Left lung (tissue), 10 donors: ENCODE data around the gene SMPD1. TPM values are rescaled to one million over a fixed set of nuclear protein-coding genes. Genes with fewer than 3 reads are reported as not detected.

Experiments
- ATAC-seq: fragments of 200-7000 bp; cut with Tn5 transposase; one replicate; pipeline ENCODE4 v1.9.1; 2020; ENCODE audit warnings: moderate library complexity
- DNase-seq, 4 donors: peaks; one replicate each; pipeline ENCODE4 v3.0.0-alpha.2; 2013 to 2020
- H3K27ac ChIP-seq, 2 donors: fragments of 200-600 bp; sonication (generic) in 1 of 2; one replicate each; pipeline versions ENCODE4 v1.5.0 to v1.8.0; 2020 to 2021
- H3K27me3 ChIP-seq, 2 donors: fragments of 200-600 bp; sonication (generic) in 1 of 2; one replicate each; pipeline versions ENCODE4 v1.5.0 to v1.8.0; 2020 to 2021
- H3K36me3 ChIP-seq, 2 donors: fragments of 200-600 bp; sonication (generic) in 1 of 2; one replicate each; pipeline versions ENCODE4 v1.5.0 to v1.8.0; 2020 to 2021
- H3K4me1 ChIP-seq, 2 donors: fragments of 200-600 bp; one replicate each; pipeline ENCODE4 v1.8.0; 2021
- H3K4me3 ChIP-seq, 2 donors: fragments of 200-600 bp; sonication (generic) in 1 of 2; one replicate each; pipeline versions ENCODE4 v1.5.0 to v1.8.0; 2020 to 2021; ENCODE audit warnings: mild to moderate bottlenecking in 1 of 2
- H3K9me3 ChIP-seq, 2 donors: fragments of 200-600 bp; sonication (generic) in 1 of 2; one replicate each; pipeline versions ENCODE4 v1.5.0 to v1.8.0; 2020 to 2021
- intact Hi-C, 2 donors: fragments of 100-400 bp; cut with DNase I; formaldehyde crosslinking; loops; one replicate each; pipeline versions ENCODE4 v1.11.2 to v1.14.2; 2022
- polyA plus RNA-seq, 6 donors: library from polyadenylated mRNA; unstranded; fragments of 120-200 nt; gene quantifications; one replicate each; pipeline ENCODE4 v1.2.1, GENCODE V29; 2013; ENCODE audit not compliant: insufficient read length in 6 of 6
- total RNA-seq, 2 donors: library from RNA; stranded (reverse); fragmentation: NEBNext Ultra II Directional; extraction: Animal tissue kit (Norgen Biotek cat#: 25700); gene quantifications; one replicate each; pipeline ENCODE4 v1.2.1, GENCODE V29; 2021
- TF ChIP-seq, protein P1 (sequence below), 2 donors: fragments of 200-600 bp; sonication (generic) in 1 of 2; IDR thresholded peaks; one replicate each; pipeline versions ENCODE4 v1.5.0 to v1.8.0; 2021; ENCODE audit warnings: antibody characterized with exemption in 2 of 2
- donor health status: DM: no; HTN: yes; CAD: no.
- donor health status: DM: no; HTN: no; CAD: no.

SMPD1 gene
- total and polyA plus RNA-seq, 8 donors = 18.6 to 79.3 (median 24.1) TPM

DNA sequence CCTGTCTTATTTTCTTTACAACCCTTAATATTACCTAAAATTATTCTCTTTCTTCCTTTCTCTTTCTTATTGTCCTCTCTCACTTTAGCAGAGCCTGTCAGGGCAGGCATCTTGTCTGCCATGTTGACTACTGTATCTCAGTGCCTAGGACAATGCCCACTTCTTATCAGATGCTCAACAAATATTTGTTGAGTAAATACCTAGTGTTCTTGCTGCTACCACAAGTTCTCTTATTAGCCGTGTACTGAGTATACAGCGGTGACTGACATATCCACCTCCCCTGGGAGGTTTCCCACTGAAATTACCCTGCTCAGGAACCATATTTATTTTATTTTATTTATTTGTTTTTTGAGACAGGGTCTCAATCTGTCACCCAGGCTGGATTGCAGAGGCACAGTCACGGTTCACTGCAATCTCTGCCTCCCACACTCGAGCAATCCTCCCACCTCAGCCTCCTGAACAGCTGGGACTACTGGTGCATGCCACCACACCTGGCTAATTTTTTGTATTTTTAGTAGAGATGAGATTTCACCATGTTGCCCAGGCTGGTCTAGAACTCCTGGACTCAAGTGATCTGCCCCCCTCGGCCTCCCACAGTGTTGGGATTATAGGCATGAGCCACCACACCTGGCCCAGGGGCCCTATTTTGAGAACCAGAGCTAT is 43.9 kb downstream of the SMPD1 start:
- Histone ChIP-seq H3K36me3 (no peaks in the 10 kb centered on the region), H3K27me3 (no peaks in the 10 kb centered on the region), H3K4me3 (no peak overlapping the region), H3K4me1 (no peaks in the 10 kb centered on the region), H3K27ac (no peak overlapping the region), H3K9me3 (no peaks in the 10 kb centered on the region)
- TF ChIP-seq, protein P1, sequence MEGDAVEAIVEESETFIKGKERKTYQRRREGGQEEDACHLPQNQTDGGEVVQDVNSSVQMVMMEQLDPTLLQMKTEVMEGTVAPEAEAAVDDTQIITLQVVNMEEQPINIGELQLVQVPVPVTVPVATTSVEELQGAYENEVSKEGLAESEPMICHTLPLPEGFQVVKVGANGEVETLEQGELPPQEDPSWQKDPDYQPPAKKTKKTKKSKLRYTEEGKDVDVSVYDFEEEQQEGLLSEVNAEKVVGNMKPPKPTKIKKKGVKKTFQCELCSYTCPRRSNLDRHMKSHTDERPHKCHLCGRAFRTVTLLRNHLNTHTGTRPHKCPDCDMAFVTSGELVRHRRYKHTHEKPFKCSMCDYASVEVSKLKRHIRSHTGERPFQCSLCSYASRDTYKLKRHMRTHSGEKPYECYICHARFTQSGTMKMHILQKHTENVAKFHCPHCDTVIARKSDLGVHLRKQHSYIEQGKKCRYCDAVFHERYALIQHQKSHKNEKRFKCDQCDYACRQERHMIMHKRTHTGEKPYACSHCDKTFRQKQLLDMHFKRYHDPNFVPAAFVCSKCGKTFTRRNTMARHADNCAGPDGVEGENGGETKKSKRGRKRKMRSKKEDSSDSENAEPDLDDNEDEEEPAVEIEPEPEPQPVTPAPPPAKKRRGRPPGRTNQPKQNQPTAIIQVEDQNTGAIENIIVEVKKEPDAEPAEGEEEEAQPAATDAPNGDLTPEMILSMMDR (IDR thresholded peaks at IDR 0.05) = no peak
- intact Hi-C loops = loop anchor here in 1 of 2 donors (10.0 kb wide), 1 partner anchor 71 kb away; no protein-coding TSS in a partner anchor
- DNase-seq (no peak), ATAC-seq (no peak)

DNA sequence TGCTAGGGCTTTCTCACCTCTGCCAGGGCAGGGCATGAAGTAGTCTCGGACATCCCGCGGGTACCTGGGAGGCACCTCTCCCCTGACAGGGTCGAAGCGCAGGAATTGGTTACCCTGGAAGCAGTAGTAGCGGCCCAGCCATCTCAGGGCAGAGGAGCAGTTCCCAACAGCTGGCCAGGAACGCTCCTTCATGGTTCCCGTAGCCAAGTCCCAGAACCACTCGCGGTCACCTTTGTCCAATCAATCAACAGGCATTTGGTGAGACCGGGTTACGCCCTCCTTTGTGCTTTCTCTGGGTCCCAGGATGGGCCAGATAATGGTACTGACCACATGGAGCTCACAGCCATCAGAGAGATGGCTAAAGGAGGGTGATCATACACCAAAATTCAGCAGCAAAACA is 47.1 kb downstream of the SMPD1 start:
- ATAC-seq (no peak), DNase-seq (no peak)
- no peaks in the 10 kb centered on the region for H3K4me1 ChIP-seq
- no peak overlapping the region for H3K4me3 ChIP-seq
- TF ChIP-seq, protein P1 (IDR thresholded peaks at IDR 0.05) = no peak
- intact Hi-C loops = loop anchor here in 1 of 2 donors (10.0 kb wide), 1 partner anchor 67 kb away; no protein-coding TSS in a partner anchor
- H3K9me3 ChIP-seq = no peaks in the 10 kb centered on the region
- H3K36me3 ChIP-seq = no peaks in the 10 kb centered on the region
- H3K27me3 ChIP-seq = no peaks in the 10 kb centered on the region
- H3K27ac ChIP-seq = no peak overlapping the region

DNA sequence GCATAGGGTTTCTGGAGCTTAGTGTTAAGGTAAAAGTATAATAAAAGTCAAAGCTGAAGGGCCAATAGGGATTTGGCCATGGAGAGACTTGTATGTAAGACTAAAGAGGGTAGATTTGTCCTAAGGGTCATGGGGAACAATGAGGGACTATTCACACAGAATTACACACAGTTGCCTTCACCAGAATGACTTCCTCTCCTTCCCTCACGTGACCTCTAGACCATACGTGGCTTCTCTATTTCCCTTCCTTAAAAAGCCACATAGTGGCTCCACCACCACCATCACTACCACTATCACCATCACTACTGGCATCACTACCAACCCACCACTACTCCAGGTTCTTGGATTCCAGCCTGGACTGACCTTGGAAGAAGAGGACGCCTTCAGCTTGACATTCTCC is 47.7 kb downstream of the SMPD1 start:
- Histone ChIP-seq H3K9me3 (no peaks in the 10 kb centered on the region), H3K36me3 (no peaks in the 10 kb centered on the region), H3K4me3 (no peak overlapping the region), H3K4me1 (no peaks in the 10 kb centered on the region), H3K27ac (no peak overlapping the region), H3K27me3 (no peaks in the 10 kb centered on the region)
- DNase-seq (no peak), ATAC-seq (peak; percentile 41)
- intact Hi-C loops = loop anchor here in 1 of 2 donors (10.0 kb wide), 1 partner anchor 67 kb away; no protein-coding TSS in a partner anchor
- TF ChIP-seq, protein P1 (IDR thresholded peaks at IDR 0.05) = no peak

DNA sequence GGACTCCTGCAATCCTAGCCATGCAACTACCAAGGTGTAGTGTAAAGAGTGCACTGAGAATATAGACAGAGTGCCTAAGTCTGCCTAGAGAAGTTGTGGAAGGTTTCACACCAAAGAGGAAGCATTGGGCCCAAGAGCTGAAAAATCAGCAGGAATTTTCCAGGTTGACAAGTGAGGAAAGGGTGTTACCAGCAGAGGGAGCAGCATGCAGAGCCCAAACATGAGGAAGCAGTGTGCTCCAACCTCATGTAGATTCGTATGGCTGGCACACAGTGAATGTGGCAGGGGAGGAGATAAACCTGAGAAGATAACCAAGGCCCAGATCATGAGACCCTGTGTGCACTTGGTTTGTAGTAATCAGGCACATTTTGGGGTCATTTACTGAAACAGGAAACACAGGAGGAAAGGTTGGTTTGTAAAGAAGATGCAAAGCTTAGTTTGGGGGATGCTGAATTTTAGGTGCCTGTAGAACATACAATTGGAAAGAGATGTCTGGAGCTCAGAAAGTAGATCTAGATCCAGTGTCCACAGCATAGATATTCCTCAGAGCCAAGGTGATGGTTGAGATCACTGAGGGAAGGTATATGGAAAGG is 48.8 kb downstream of the SMPD1 start:
- Histone ChIP-seq H3K4me3 (no peak overlapping the region), H3K27ac (no peak overlapping the region), H3K27me3 (no peaks in the 10 kb centered on the region), H3K36me3 (no peaks in the 10 kb centered on the region), H3K4me1 (no peaks in the 10 kb centered on the region), H3K9me3 (no peaks in the 10 kb centered on the region)
- intact Hi-C loops = loop anchor here in 1 of 2 donors (10.0 kb wide), 1 partner anchor 66 kb away; no protein-coding TSS in a partner anchor
- TF ChIP-seq, protein P1 (IDR thresholded peaks at IDR 0.05) = peak; percentile 52 to 53
- DNase-seq (peak in 1 of 4 donors; percentile 53), ATAC-seq (peak; percentile 86)

DNA sequence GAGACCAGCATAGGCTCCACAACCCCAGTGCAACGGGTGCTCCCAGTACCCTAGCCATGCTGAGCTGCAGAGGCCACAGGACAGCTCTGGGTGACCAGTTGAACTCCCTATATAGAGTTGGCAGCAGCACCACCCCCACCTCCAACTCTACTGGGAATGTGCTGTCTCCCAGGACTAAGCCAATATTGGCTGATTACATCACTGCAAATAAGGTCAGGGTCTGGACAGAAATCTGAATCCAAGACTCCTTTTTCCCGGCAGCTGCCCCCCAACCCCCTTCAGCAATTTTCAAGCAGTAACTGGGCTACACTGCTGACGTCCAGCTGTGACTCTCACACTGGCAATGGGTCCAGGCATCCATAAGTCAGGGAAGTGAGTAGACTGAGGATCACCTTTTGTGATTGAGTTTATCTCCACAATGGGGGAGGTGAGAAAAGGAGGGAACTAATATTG is 50.7 kb downstream of the SMPD1 start, which contains the start of gene HPX:
TSS of gene HPX (minus strand) at position 82 of the 453 bp plus-strand sequence. CDS start at position 58, 24 bp downstream.
- Histone ChIP-seq H3K9me3 (no peaks in the 10 kb centered on the region), H3K36me3 (no peaks in the 10 kb centered on the region), H3K4me1 (no peaks in the 10 kb centered on the region), H3K27me3 (no peaks in the 10 kb centered on the region), H3K4me3 (no peak within 1 kb of the TSS), H3K27ac (no peak within 1 kb of the TSS)
- intact Hi-C loops = loop anchor here in 1 of 2 donors (5.0 kb wide), 1 partner anchor 59 kb away; no protein-coding TSS in a partner anchor
- no peak for DNase-seq
- TF ChIP-seq, protein P1 (IDR thresholded peaks at IDR 0.05) = no peak
- ATAC-seq = no peak
